Muscle layer of colon (tissue), 2 donors: ENCODE measurements around the gene THAP9.
"Not testable (repeated sequence)": the region's sequence is repeated elsewhere in the genome, so short reads cannot be mapped to it uniquely, and the experiment has no call there.

ENCODE experiments used
- H3K27ac ChIP-seq: one replicate; pipeline ENCODE4 v1.7.0; 2013; ENCODE audit warnings: low read depth, mild to moderate bottlenecking, low read length, moderate library complexity
- H3K27me3 ChIP-seq, 2 donors: one replicate each; pipeline ENCODE4 v1.7.0; 2013; ENCODE audit warnings: low read length in 2 of 2, mild to moderate bottlenecking in 2 of 2; ENCODE audit not compliant: insufficient read depth in 2 of 2, control insufficient read depth in 1 of 2
- H3K36me3 ChIP-seq: one replicate; pipeline ENCODE4 v1.7.0; 2013; ENCODE audit warnings: mild to moderate bottlenecking, low read length; ENCODE audit not compliant: insufficient read depth
- H3K4me1 ChIP-seq: one replicate; pipeline ENCODE4 v1.7.0; 2013; ENCODE audit warnings: mild to moderate bottlenecking, low read length; ENCODE audit not compliant: insufficient read depth
- H3K4me3 ChIP-seq, 2 donors: one replicate each; pipeline ENCODE4 v1.7.0; 2013; ENCODE audit warnings: low read length in 2 of 2, low read depth in 1 of 2, mild to moderate bottlenecking in 1 of 2, moderate library complexity in 1 of 2
- H3K9ac ChIP-seq: one replicate; pipeline ENCODE4 v1.7.0; 2013; ENCODE audit warnings: low read length
- H3K9me3 ChIP-seq: one replicate; pipeline ENCODE4 v1.7.0; 2013; ENCODE audit warnings: mild to moderate bottlenecking, low read length
- donor health status: abdominal sarcoma.
- donor health status: Adenocarcinoma of cecum.

Gene THAP9, protein sequence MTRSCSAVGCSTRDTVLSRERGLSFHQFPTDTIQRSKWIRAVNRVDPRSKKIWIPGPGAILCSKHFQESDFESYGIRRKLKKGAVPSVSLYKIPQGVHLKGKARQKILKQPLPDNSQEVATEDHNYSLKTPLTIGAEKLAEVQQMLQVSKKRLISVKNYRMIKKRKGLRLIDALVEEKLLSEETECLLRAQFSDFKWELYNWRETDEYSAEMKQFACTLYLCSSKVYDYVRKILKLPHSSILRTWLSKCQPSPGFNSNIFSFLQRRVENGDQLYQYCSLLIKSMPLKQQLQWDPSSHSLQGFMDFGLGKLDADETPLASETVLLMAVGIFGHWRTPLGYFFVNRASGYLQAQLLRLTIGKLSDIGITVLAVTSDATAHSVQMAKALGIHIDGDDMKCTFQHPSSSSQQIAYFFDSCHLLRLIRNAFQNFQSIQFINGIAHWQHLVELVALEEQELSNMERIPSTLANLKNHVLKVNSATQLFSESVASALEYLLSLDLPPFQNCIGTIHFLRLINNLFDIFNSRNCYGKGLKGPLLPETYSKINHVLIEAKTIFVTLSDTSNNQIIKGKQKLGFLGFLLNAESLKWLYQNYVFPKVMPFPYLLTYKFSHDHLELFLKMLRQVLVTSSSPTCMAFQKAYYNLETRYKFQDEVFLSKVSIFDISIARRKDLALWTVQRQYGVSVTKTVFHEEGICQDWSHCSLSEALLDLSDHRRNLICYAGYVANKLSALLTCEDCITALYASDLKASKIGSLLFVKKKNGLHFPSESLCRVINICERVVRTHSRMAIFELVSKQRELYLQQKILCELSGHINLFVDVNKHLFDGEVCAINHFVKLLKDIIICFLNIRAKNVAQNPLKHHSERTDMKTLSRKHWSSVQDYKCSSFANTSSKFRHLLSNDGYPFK

DNA sequence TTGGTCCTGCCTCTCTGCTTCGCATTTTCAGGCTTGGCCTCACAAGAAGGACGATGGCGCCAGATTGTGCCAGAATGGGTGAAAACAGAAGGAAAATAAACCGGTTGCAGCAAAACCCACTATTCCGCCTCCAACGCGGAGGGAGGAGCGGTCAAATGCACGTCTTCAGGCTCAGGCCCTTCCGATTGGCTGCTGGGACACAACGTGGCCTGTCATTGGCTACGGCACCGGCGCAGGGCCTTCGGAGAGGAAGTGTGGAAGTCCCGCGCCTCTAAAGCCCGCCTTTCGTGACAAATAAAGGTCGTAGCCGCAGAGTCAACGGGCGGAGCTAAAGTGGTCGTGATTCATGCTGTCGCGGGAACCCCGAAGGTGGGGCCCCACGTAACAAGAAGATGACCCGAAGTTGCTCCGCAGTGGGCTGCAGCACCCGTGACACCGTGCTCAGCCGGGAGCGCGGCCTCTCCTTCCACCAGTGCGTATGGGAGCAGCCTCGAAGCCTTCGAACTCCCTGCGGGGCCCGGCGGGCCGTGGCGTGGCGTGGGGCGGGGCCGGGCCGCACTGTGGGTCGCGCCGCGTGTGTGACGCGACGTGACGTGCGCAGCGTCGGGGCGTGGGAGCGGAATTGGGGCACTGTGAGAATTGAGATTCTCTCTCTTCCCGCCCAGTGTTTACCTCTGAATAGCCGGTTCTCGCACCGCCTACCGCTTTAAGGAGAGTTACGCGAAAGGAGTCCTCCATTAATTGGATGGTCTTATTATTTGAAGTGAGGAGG is at the start of gene THAP9:
TSS of gene THAP9 (plus strand) at position 325 of the 772 bp plus-strand sequence. CDS start at position 393, 68 bp downstream.
- Histone ChIP-seq H3K4me1 (peaks cover 36% of the 10 kb centered on the region), H3K27me3 (no peaks in the 10 kb centered on the region), H3K9ac (peak within 1 kb of the TSS; percentile 95), H3K9me3 (no peaks in the 10 kb centered on the region), H3K27ac (peak within 1 kb of the TSS; percentile 91), H3K4me3 (peak within 1 kb of the TSS; percentile 90 to 97), H3K36me3 (peaks cover 6% of the 10 kb centered on the region)

DNA sequence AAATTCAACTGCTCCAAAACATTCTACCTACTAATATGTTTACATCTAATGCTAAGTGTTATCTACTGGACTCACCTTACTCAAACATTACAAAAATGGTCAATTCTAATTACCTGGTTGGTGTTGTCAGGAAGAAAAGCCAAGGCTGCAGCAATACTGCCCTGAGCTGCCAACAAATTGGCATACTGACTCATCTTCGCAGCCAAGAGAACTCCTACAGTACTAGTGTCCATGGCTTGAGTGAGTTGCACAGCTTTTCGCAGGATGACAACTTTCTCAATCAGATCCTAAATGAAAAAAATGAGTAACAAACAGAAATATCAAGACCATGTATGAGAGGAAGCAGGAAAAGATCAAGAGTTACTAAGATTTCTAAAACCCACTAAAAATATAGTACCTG is 49.2 kb upstream of the THAP9 start:
- Histone ChIP-seq H3K9ac (no peak overlapping the region), H3K4me1 (no peaks in the 10 kb centered on the region), H3K4me3 (no peak overlapping the region), H3K36me3 (peaks cover 77% of the 10 kb centered on the region), H3K9me3 (no peaks in the 10 kb centered on the region), H3K27ac (no peak overlapping the region), H3K27me3 (no peaks in the 10 kb centered on the region)

DNA sequence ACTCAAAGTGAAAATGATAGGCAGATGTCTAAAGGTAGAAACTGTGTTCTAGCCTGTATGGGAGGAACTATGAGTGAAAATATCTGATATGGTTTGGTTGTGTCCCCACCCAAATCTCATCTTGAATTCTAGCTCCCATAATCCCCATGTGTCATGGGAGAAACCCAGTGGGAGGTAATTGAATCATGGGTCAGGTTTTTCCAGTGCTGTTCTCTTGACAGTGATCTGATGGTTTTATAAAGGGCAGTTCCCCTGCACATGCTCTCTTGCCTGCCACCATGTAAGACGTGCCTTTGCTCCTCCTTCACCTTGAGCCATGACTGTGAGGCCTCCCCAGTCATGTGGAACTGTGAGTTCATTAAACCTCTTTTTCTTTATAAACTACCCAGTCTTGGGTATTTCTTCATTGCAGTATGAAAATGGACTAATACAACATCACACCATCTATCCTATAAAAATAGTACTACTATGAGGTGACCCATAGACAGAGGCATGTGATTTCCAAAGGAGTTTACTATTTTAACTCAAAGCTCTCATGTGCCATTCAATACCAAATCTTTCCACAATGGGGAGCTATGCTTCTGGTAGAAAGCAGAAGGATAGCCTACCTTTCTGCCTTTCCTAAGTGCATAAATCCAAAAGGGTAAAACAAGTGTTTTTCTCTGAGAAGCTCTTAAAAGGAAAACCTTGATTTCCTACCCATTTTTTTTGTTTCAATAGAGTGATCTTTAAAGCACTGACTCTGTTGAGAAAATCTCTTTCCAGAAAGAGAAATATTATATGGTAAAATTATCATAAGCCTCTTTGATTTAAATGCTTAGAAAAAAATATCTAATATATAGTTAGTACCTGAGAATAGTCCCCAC is 48.4 kb upstream of the THAP9 start:
- Histone ChIP-seq H3K36me3 (peaks cover 81% of the 10 kb centered on the region), H3K9ac (no peak overlapping the region), H3K27ac (no peak overlapping the region), H3K4me1 (no peaks in the 10 kb centered on the region), H3K9me3 (no peaks in the 10 kb centered on the region), H3K27me3 (no peaks in the 10 kb centered on the region), H3K4me3 (no peak overlapping the region)

DNA sequence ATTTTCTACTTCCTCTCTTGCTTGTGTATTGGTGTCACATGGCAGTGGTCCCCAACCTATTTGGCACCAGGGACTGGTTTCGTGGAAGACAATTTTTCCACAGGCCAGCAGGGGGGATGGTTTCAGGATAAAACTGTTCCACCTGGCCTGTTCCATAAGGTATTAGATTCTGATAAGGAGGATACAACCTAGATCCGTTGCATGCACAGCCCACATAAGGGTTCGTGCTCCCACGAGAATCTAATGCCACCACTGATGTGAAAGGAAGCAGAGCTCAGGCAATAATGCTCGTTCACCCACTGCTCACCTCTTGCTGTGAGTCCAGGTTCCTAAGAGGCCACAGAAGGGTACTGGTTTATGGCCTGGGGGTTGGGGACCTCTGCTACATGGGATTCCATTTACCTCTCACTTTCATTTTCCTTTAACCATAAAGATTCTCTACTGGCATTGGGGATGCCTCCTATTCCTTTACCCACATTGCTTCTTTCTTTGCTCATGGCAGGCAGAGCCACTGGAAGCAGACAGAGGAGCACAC is 47.7 kb upstream of the THAP9 start:
- Histone ChIP-seq H3K27ac (no peak overlapping the region), H3K27me3 (no peaks in the 10 kb centered on the region), H3K4me1 (no peaks in the 10 kb centered on the region), H3K4me3 (no peak overlapping the region), H3K9ac (no peak overlapping the region), H3K36me3 (peaks cover 79% of the 10 kb centered on the region), H3K9me3 (no peaks in the 10 kb centered on the region)

DNA sequence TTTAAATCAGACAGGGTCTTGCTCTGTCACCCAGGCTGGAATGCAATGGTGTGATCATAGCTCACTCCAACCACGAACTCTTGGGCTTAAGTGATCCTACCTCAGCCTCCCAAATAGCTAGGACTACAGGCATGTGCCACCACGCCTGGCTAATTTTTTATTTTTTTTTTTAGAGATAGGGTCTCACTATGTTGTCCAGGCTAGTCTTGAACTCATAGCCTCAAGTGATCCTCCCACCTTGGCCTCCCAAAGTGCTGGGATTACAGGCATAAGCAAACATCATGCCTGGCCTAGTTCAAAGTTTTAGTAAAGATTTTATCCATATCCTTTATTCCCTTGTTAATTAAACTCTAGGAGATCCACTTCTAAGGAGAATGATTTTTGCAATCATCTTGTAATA is 40.0 kb upstream of the THAP9 start:
- not testable (repeated sequence) for H3K27ac ChIP-seq, H3K9me3 ChIP-seq, H3K4me1 ChIP-seq, H3K4me3 ChIP-seq, H3K9ac ChIP-seq, H3K27me3 ChIP-seq
- peaks cover 41% of the 10 kb centered on the region for H3K36me3 ChIP-seq

DNA sequence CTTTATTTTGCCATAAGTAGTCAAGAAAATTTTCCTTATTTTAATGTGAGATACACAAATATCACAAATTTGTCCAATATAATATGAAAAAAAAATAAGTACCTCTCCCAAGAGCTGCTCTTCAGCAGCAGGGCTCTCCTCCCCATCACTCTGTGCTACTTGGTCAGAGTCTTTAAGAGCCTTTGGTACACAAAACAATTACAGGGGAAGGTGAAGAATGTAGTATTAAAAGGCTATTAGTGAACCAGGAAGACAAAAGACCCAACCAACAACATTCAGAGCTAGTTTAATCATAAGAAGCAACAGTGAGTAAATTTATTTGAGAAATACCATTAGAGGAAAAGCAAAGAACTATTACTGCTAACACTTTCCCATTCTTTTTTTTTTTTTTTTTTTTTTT is 39.0 kb upstream of the THAP9 start:
- H3K9me3 ChIP-seq: no peaks in the 10 kb centered on the region
- no peak overlapping the region for H3K4me3 ChIP-seq
- no peaks in the 10 kb centered on the region for H3K4me1 ChIP-seq
- no peak overlapping the region for H3K27ac ChIP-seq
- peaks cover 36% of the 10 kb centered on the region for H3K36me3 ChIP-seq
- no peak overlapping the region for H3K9ac ChIP-seq
- H3K27me3 ChIP-seq: no peaks in the 10 kb centered on the region

DNA sequence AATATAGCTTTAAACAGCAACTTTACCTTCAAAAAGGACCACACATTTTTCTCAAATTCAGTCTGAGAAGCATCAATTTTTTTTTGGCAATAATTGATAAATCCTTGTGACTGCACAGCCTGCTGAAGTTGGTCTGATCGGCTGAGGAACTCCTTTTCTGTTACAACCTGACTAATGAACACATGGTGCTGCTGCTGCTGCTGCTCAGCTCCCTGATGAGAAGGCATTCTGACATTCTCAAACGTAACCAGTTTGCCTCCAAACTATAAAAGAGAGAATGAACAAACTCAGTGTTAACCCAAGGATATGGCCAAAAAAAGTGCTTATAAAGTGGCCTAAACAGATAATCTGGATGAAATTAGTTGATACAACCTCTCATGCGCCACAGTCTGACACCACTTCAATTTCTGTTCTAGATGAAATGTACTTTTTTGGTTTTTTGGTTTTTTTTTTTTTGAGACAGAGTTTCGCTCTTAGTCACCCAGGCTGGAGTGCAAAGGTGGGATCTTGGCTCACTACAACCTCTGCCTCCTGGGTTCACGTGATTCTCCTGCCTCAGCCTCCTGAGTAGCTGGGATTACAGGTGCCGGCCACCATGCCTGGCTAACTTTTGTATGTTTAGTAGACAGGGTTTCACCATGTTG is 36.1 kb upstream of the THAP9 start:
- H3K4me3 ChIP-seq: no peak overlapping the region
- H3K27ac ChIP-seq: no peak overlapping the region
- no peaks in the 10 kb centered on the region for H3K27me3 ChIP-seq
- H3K36me3 ChIP-seq: peaks cover 35% of the 10 kb centered on the region
- no peaks in the 10 kb centered on the region for H3K9me3 ChIP-seq
- no peak overlapping the region for H3K9ac ChIP-seq
- no peaks in the 10 kb centered on the region for H3K4me1 ChIP-seq

DNA sequence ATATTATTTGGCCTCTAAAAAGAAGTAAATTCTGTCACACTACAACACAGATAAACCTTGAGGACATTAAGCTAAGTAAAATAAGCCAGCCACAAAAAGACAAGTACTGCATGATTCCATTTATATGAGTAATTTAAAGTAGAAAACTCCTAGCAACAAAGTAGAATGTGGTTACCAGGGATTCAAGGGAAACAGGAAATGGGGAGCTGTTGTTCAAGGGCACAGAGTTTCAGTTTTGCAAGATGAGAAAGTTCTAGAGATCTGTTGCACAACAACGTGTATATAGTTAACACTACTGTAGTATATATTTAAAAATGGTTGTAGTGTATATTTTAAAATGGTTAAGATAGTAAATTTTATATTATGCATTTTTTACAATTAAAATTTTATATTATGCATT is 34.9 kb upstream of the THAP9 start:
- no peak overlapping the region for H3K4me3 ChIP-seq
- no peak overlapping the region for H3K9ac ChIP-seq
- H3K4me1 ChIP-seq: no peaks in the 10 kb centered on the region
- peaks cover 42% of the 10 kb centered on the region for H3K36me3 ChIP-seq
- H3K9me3 ChIP-seq: no peaks in the 10 kb centered on the region
- no peaks in the 10 kb centered on the region for H3K27me3 ChIP-seq
- no peak overlapping the region for H3K27ac ChIP-seq

DNA sequence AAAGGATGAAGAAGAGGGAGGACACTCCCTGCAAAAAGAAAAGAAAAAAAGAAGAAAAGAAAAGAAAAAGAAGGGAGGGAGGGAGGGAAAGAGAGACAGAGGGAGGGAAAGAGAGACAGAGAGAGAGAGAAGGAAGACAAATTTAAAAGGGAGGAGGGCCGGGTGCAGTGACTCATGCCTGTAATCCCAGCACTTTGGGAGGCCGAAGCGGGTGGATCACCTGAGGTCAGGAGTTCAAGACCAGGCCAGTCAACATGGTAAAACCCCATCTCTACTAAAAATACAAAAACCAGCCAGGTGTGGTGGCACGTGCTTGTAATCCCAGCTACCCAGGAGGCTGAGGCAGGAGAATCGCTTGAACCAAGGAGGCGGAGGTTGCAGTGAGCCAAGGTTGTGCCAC is 34.5 kb upstream of the THAP9 start:
- peaks cover 47% of the 10 kb centered on the region for H3K36me3 ChIP-seq
- H3K9me3 ChIP-seq, H3K27ac ChIP-seq, H3K4me3 ChIP-seq, H3K9ac ChIP-seq, H3K27me3 ChIP-seq, H3K4me1 ChIP-seq: not testable (repeated sequence)

DNA sequence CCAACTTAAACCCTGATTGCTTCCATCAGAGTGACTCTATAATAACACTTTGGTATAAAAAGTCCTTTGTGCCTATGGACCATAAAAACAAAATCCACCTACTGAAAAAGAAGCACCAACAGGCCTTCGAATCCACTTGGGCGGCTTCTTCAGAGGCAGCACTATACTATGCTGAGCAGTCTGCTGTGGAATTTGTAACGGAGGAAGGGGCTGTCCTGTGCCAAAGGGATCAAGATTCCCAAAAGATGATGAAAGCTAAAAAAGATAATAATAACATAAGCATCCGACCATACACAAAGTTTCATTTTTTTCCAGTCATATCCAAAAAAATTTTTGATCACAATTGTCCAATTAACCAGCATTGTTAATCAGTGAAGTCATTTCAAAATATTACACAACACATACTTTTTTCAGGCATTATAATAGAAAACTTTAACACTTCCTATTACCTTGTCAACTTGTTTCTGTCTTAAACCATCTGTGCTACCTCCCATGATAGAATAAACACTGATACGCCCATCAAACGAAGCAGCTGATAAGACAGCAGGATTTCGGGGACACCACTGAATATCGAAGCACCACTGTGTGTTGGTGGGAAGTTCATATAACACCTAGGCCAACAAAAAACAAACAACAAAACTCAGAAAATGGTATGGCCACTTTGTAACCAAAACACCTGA is 33.7 kb upstream of the THAP9 start:
- Histone ChIP-seq H3K27ac (no peak overlapping the region), H3K27me3 (no peaks in the 10 kb centered on the region), H3K9ac (no peak overlapping the region), H3K4me3 (no peak overlapping the region), H3K4me1 (no peaks in the 10 kb centered on the region), H3K9me3 (no peaks in the 10 kb centered on the region), H3K36me3 (peaks cover 55% of the 10 kb centered on the region)
